Heart left ventricle (tissue), 16 donors: ENCODE data around the gene TREH. TPM values are rescaled to one million over a fixed set of nuclear protein-coding genes. Genes with fewer than 3 reads are reported as not detected.
"Not testable (repeated sequence)": the region's sequence is repeated elsewhere in the genome, so short reads cannot be mapped to it uniquely, and the experiment has no call there.

Experiments
- ATAC-seq, 4 donors: fragments of 200-7000 bp; cut with Tn5 transposase; one replicate each; pipeline ENCODE4 v1.9.1; 2020 to 2022; ENCODE audit warnings: moderate library complexity in 4 of 4, mild to moderate bottlenecking in 3 of 4, moderate number of reproducible peaks in 1 of 4
- DNase-seq, 5 donors: peaks; one replicate each; pipeline ENCODE4 v3.0.0-alpha.2; 2020
- H3K27ac ChIP-seq, 12 donors: fragments of 200-600 bp; sonication (generic) in 4 of 12; one replicate each; pipeline versions ENCODE4 v1.5.0 to v1.8.0; 2016 to 2022; ENCODE audit warnings: mild to moderate bottlenecking in 2 of 12
- H3K27me3 ChIP-seq, 9 donors: fragments of 200-600 bp; sonication (generic) in 2 of 9; one replicate each; pipeline versions ENCODE4 v1.5.1 to v1.8.0; 2016 to 2022; ENCODE audit warnings: mild to moderate bottlenecking in 3 of 9
- H3K36me3 ChIP-seq, 9 donors: fragments of 200-600 bp; sonication (generic) in 2 of 9; one replicate each; pipeline versions ENCODE4 v1.5.0 to v1.8.0; 2018 to 2022; ENCODE audit warnings: mild to moderate bottlenecking in 2 of 9
- H3K4me1 ChIP-seq, 12 donors: fragments of 200-600 bp; sonication (generic) in 4 of 12; one replicate each; pipeline versions ENCODE4 v1.5.0 to v1.8.0; 2016 to 2022; ENCODE audit warnings: mild to moderate bottlenecking in 3 of 12
- H3K4me3 ChIP-seq, 12 donors: fragments of 200-600 bp; sonication (generic) in 4 of 12; one replicate each; pipeline versions ENCODE4 v1.5.0 to v1.8.0; 2017 to 2022; ENCODE audit warnings: mild to moderate bottlenecking in 9 of 12, moderate library complexity in 4 of 12
- H3K9me3 ChIP-seq, 12 donors: fragments of 200-600 bp; sonication (generic) in 4 of 12; one replicate each; pipeline versions ENCODE4 v1.5.0 to v1.8.0; 2016 to 2022; ENCODE audit warnings: mild to moderate bottlenecking in 1 of 12
- CTCF ChIP-seq, 12 donors: fragments of 200-600 bp; sonication (generic) in 4 of 12; IDR thresholded peaks; one replicate each; pipeline versions ENCODE4 v1.5.0 to v1.8.0; 2018 to 2022; ENCODE audit warnings: antibody characterized with exemption in 12 of 12, mild to moderate bottlenecking in 5 of 12
- POLR2A ChIP-seq, 2 donors: fragments of 450-650 bp; IDR thresholded peaks; one replicate each; pipeline ENCODE4 v1.6.1; 2017; ENCODE audit warnings: antibody characterized with exemption in 2 of 2, mild to moderate bottlenecking in 2 of 2, moderate library complexity in 2 of 2
- WGBS, 4 donors: extraction: QIAGEN DNeasy Blood & Tissue Kit in 2 of 4; methylation state at CpG; one replicate each; pipeline versions ENCODE4 v1.1.5 to v1.1.7; 2013 to 2018; 5-methylcytosine and 5-hydroxymethylcytosine counted together
- intact Hi-C, 10 donors: fragments of 100-400 bp; cut with DNase I; formaldehyde crosslinking; loops; one replicate each; pipeline versions ENCODE4 v1.11.1 to v1.14.2; 2022
- polyA plus RNA-seq, 2 donors: library from polyadenylated mRNA; stranded (reverse); fragments of 200-250 nt; gene quantifications; one replicate each; pipeline ENCODE4 v1.2.3, GENCODE V29; 2013
- total RNA-seq, 9 donors: library from RNA; depleted of rRNA in 2 of 9; stranded (reverse); fragments of >200 nt in 2 of 9; fragmentation: NEBNext Ultra II Directional in 3 of 9; extraction: Animal tissue kit (Norgen Biotek cat#: 25700) in 3 of 9; gene quantifications; one replicate each; pipeline versions ENCODE4 v1.1.0 to v1.2.4, GENCODE V29; 2016 to 2023
- donor health status: ischemic (EF 13 %, LVEDD 7.1; RV severe dilation, severe dysfunction).
- donor health status: healthy with polysubstance abuse.
- donor health status: DM: no; HTN: yes; CAD: no.
- donor health status: DM: no; HTN: no; CAD: no.
- donor health status: ischemic (EF 25% LVEDD 6.9; RV normal size, moderate dysfunction).
- donor health status: ischemic (EF 25% LVEDD 5.7; RV mildly dilated, moderate dysfunction).
- donor health status: healthy.
- donor health status: DM: yes; HTN: yes; CAD: no.
- donor health status: ischemic (EF 35%, LVEDD 5.7; RV mildly dilated, moderate dysfunction).
- donor health status: nonischemic (EF 11% LVEDD 7.7; RV severe dilation, severe dysfunction).
- donor health status: DM: yes; HTN: yes; CAD: no.
- donor health status: PGD.
- donor health status: ischemic (EF 29% LVEDD 5.4; RV normal size, mild dysfunction).
- donor health status: nonischemic (EF 23%, LVEDD 6.1; RV moderate dilation, normal function).

TREH gene
- total and polyA plus RNA-seq, 11 donors, result 0.17 to 1.7 TPM; not detected in 9

DNA sequence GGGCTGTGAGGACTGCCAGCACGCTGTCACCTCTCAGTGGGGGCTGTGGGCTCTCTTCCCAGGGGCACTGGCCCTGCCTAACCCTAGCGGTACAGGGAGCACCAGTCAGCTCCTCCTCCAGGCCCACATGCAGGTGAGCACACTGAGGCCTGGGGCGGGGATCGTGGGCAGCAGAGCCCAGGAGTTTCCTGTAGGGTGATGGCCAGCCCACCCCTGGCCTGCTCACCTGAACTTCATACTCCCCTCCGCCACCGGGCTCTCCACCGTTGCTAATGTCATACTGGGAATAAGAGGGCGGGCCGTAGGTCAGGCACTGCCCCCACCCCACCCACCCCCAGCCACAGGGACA lies 10.0 kb upstream of the TREH start:
- H3K9me3 ChIP-seq, result no peaks in the 10 kb centered on the region
- H3K4me1 ChIP-seq, result peaks cover 0 to 30% (median 8%) of the 10 kb centered on the region in 12 donors
- TF ChIP-seq CTCF (IDR thresholded peaks at IDR 0.05) (no peak), POLR2A (IDR thresholded peaks at IDR 0.05) (no peak)
- H3K4me3 ChIP-seq, result peak overlapping the region in 11 of 12 donors; percentile 28 to 56 (median 51)
- no peaks in the 10 kb centered on the region for H3K36me3 ChIP-seq
- peak in 2 of 4 donors; percentile 6 to 21 for ATAC-seq
- intact Hi-C loops, result loop anchor here in 3 of 10 donors (2.0 to 5.0 kb wide), 3 partner anchors 103 to 268 kb away; partner anchors contain the start of genes DDX6 (in 1 of the 3) and UPK2 (in 1 of the 3)
- 17 to 25% (median 19%) methylated on average over 5 to 9 of the region's 9 CpGs for WGBS, 4 donors
- no peaks in the 10 kb centered on the region for H3K27me3 ChIP-seq
- peak overlapping the region in 10 of 12 donors; percentile 54 to 82 (median 75) for H3K27ac ChIP-seq
- DNase-seq, result peak in 1 of 5 donors; percentile 24

GRCh38 chr11:118688851-118689502 lies 9.5 kb upstream of the TREH start:
- H3K9me3 ChIP-seq, result no peaks in the 10 kb centered on the region
- 82 to 86% (median 84%) methylated on average over 38 to 41 of the region's 41 CpGs for WGBS, 4 donors
- no peak for TF ChIP-seq POLR2A (IDR thresholded peaks at IDR 0.05)
- TF ChIP-seq CTCF (IDR thresholded peaks at IDR 0.05), result no peak
- intact Hi-C loops, result loop anchor here in 3 of 10 donors (2.0 to 5.0 kb wide), 3 partner anchors 103 to 268 kb away; partner anchors contain the start of genes DDX6 (in 1 of the 3) and UPK2 (in 1 of the 3)
- H3K27me3 ChIP-seq, result no peaks in the 10 kb centered on the region
- peak overlapping the region in 9 of 12 donors; percentile 35 to 56 (median 52) for H3K4me3 ChIP-seq
- no peaks in the 10 kb centered on the region for H3K36me3 ChIP-seq
- peak overlapping the region in 3 of 12 donors; percentile 54 to 81 (median 79) for H3K27ac ChIP-seq
- DNase-seq, result no peak
- peaks cover 0 to 30% (median 8%) of the 10 kb centered on the region in 12 donors for H3K4me1 ChIP-seq
- ATAC-seq, result no peak

DNA sequence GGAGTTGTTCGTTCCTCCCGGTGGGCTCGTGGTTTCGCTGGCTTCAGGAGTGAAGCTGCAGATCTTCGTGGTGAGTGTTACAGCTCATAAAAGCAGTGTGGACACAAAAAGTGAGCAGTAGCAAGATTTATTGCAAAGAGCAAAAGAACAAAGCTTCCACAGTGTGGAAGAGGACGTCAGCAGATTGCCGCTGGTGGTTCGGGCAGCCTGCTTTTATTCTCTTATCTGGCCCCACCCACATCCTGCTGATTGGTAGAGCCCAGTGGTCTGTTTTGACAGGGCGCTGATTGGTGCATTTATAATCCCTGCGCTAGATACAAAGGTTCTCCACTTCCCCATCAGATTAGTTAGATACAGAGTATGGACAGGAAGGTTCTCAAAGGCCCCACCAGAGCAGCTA lies 8.9 kb upstream of the TREH start:
- not testable (repeated sequence) for DNase-seq, H3K4me3 ChIP-seq, ATAC-seq, H3K27me3 ChIP-seq, H3K27ac ChIP-seq, H3K9me3 ChIP-seq, H3K36me3 ChIP-seq
- 76 to 88% (median 84%) methylated on average over 10 of the region's 10 CpGs for WGBS, 4 donors
- H3K4me1 ChIP-seq, result peaks cover 0 to 30% (median 8%) of the 10 kb centered on the region in 12 donors
- intact Hi-C loops, result loop anchor here in 3 of 10 donors (2.0 to 5.0 kb wide), 3 partner anchors 104 to 269 kb away; partner anchors contain the start of genes DDX6 (in 1 of the 3) and UPK2 (in 1 of the 3)

GRCh38 chr11:118687906-118688305 lies 8.5 kb upstream of the TREH start:
- no peaks in the 10 kb centered on the region for H3K36me3 ChIP-seq
- no peaks in the 10 kb centered on the region for H3K27me3 ChIP-seq
- no peak overlapping the region for H3K27ac ChIP-seq
- no peaks in the 10 kb centered on the region for H3K9me3 ChIP-seq
- DNase-seq, result no peak
- no peak for ATAC-seq
- WGBS, 4 donors, result 82 to 95% (median 93%) methylated on average over 5 of the region's 5 CpGs
- intact Hi-C loops, result loop anchor here in 3 of 10 donors (2.0 to 5.0 kb wide), 3 partner anchors 104 to 269 kb away; partner anchors contain the start of genes DDX6 (in 1 of the 3) and UPK2 (in 1 of the 3)
- H3K4me3 ChIP-seq, result no peak overlapping the region
- peaks cover 0 to 30% (median 8%) of the 10 kb centered on the region in 12 donors for H3K4me1 ChIP-seq
- TF ChIP-seq POLR2A (IDR thresholded peaks at IDR 0.05), result no peak
- no peak for TF ChIP-seq CTCF (IDR thresholded peaks at IDR 0.05)
